GM19035 (cell line): ENCODE measurements around the gene PTPRD.

Experiments used
- ATAC-seq: cut with Tn5 transposase; IDR thresholded peaks from one replicate; pipeline ENCODE4 v1.9.1; 2021; ENCODE audit not compliant: unreplicated experiment

PTPRD gene

DNA sequence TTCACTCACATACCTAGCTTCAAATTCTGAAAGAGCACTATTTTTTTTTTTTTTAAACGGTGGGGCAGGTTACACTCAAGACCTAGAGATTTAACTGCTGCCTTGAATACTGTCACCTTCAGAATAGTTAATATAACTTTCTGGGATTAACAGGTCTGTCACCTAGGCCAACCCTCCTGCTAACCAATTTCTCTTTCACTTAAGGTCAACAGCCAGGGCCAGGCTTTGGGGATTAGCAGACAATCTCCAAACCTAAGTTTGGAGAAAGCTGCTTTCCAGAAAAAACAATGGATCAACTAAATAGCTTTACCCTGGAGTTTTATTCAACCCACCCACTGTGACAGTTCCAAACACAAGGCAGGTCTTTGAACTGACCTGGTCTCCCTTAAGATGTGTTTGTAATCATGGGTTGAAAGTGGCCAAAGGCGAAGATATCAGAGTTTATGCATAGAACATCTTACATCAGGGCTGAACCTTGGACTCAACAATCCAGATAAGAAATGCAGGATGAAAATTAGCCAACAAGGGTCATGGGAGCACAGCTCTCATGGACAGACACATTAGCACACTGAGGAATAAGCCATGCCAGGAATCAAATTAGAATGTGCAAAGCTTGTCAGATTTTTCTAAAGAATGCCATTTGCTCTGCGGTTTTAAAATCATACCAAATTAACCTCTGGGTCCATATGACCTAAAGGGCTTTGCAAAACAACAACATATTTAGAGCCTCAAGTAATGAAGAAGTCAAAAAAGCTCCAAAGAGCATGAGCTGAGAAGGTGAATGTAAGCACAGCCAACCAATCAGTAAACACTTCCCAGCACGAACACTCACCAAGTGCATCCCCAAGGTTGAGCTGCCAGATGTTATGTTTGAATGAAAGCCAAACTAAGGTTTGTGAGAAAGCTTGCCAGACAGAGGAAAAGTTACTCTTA is 2274.7 kb downstream of the PTPRD start:
- no peak for ATAC-seq

GRCh38 chr9:8332871-8333270 is 2279.9 kb downstream of the PTPRD start:
- ATAC-seq = no peak

- no peak for ATAC-seq
Observed at GRCh38 chr9:8332331-8332650, 2280.5 kb downstream of the PTPRD start.

GRCh38 chr9:8331507-8332330 is 2281.1 kb downstream of the PTPRD start:
- ATAC-seq = no peak

GRCh38 chr9:8329561-8330283 is 2283.1 kb downstream of the PTPRD start:
- no peak for ATAC-seq

GRCh38 chr9:8315211-8315610 is 2297.6 kb downstream of the PTPRD start:
- ATAC-seq = no peak

GRCh38 chr9:8309258-8309657 is 2303.5 kb downstream of the PTPRD start:
- no peak for ATAC-seq

- ATAC-seq = no peak
Observed at GRCh38 chr9:8304720-8305119, 2308.1 kb downstream of the PTPRD start.

DNA sequence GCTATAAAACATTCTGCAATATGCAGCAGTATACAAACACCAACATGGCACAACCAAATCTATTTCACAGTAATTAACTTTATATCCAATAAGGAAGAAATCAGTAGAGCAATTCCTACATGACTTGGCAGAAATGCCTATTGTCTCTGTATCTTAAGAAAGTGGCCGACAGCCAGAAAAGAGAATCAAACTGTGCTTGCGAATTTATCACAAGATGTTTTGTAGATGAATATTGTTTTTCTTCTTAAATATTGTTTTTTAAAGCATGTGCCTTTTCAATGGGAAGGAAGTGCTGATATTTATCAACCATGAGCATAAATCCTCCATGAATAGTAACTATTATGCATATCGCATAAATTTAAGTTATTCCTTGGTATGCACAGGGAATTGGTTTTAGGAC is 2311.5 kb downstream of the PTPRD start:
- no peak for ATAC-seq

DNA sequence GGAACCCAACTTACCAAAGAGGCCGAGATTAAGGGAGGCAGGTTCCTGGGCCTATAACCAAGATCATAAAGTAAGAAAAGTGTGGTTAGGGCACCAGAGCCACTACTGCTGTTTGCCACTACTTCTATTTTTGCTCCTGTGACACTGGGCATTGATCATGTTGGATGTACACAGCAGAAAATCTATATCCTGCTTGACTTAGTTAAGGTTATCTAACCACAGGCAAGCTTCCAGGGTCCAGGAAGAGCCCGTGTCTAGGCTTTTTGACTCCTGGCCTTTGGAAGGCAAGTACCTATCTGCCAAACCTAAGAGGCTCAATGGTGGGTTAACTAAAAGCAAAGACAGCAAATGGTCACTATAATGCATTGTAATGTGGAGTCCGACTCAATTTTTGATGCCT is 2315.8 kb downstream of the PTPRD start:
- ATAC-seq = no peak

DNA sequence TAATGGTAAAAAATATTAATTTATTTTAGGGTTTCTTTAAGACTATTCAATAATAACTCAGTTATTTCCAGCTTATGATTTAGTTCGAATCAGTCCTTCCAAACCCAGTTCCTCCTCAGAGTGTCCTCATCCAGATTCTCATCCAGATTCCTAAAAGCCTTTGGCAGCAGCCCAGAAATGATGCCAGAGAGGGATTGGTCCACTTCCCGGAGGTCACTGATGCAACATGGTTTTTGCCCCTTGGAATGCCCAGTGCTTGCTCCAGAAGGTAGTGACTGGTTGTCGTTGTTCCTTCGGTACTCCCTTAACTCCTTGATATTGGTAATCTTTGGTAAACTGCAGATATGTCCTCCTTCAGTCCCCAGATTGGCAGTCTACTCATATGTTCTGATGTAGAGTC is 2320.1 kb downstream of the PTPRD start:
- no peak for ATAC-seq

DNA sequence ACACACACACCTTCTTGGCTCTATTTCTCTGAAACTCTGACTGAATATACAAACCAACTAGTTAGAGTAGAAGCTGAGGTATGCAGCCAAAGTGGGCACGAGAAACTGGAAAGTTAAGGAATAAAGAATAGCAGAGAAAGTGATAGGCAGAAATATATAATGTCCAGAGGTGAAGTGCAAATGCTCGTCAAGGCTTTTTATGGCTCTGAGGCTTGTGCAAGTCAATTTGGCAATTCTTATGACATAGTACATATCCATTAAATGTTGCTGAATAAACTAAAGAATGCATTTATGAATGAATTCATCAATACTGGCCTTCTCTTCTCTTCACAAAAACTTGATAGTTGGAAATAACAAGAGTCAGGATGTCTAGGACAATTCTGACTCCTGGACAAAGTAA is 2323.1 kb downstream of the PTPRD start:
- ATAC-seq = no peak

DNA sequence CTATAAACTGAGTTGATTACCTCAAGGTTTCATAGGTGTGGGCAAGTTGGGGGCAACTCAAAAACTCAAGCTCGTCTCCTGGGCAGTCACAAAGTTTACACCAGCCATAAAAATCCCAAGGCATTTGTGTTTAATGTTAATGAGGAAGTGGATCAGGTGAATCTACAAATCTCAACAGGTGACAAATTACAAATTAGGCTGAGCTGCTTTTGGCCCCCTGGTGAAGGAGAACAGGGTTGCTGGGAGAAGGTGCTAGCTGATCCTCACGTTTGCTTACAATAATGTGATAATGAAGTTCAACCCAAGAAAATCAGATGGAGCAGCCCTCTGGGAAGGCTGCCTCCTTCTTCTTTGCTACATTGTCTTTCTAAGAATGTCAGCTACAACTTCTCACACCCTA is 2324.8 kb downstream of the PTPRD start:
- no peak for ATAC-seq

GRCh38 chr9:8287501-8287900 is 2325.3 kb downstream of the PTPRD start:
- no peak for ATAC-seq

GRCh38 chr9:8284884-8285283 is 2327.9 kb downstream of the PTPRD start:
- no peak for ATAC-seq

DNA sequence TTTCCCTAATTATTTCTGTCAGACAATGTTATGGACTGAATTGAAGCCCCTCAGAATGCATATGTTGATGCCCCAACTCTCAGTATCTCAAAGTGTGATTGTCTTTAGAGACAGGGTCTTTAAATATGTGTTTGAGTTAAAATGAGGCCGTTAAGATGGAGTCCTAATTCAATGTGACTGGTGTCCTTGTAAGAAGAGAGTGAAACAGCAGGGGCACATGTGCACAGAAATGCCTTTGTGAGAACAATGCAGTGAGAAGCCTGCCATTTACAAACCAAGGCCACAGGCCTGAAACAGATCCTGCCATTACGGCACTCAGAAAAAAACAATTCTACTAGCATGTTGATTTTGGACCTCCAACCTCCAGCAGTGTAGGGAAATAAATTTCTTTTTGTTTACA is 2330.3 kb downstream of the PTPRD start:
- ATAC-seq = no peak

- no peak for ATAC-seq
Observed at GRCh38 chr9:8280811-8281210, 2332.0 kb downstream of the PTPRD start.

GRCh38 chr9:8278048-8278447 is 2334.8 kb downstream of the PTPRD start:
- ATAC-seq = no peak

GRCh38 chr9:8270235-8270634 is 2342.6 kb downstream of the PTPRD start:
- no peak for ATAC-seq

DNA sequence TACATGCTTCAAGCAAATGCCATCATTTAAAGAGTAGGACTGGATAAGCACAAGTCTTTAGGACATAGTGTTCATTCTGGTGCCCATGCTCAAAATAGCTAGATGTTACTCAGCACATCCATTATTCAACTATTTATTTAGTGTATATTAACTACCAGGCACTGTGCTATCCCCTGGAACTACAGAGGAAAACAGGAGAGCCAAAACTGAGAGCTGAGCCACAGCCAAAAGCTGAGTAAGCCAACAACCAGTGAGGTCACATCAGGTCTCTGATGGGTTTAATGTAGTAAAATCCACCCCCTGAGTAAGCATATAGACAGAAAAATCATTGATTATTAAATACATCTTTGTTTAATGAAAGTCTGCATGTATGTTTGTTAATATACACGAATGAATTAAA is 2343.9 kb downstream of the PTPRD start:
- ATAC-seq = no peak

- no peak for ATAC-seq
Observed at GRCh38 chr9:8268216-8268878, 2344.5 kb downstream of the PTPRD start.
